Cardiac muscle cell (in vitro differentiated cells and primary cell): ENCODE measurements around the gene ASS1. TPM values are rescaled to one million over a fixed set of nuclear protein-coding genes. Genes with fewer than 3 reads are reported as not detected.

Experiments used
- DNase-seq, 2 donors: peaks; one replicate each; pipeline versions ENCODE4 v3.0.0 to v3.0.0-alpha.2; 2010 to 2017; ENCODE audit warnings: low read depth in 1 of 2, low spot score in 1 of 2
- H3K27ac ChIP-seq: fragments of 200-600 bp; sonication (generic); 2 replicates; pipeline ENCODE4 v1.5.1; 2016
- H3K27me3 ChIP-seq: fragments of 200-600 bp; sonication (generic); 2 replicates; pipeline ENCODE4 v1.6.0; 2016; ENCODE audit warnings: control low read depth
- H3K36me3 ChIP-seq: fragments of 200-600 bp; sonication (generic); 2 replicates; pipeline ENCODE4 v1.5.1; 2016; ENCODE audit warnings: control low read depth
- H3K4me1 ChIP-seq: fragments of 200-600 bp; sonication (generic); 2 replicates; pipeline ENCODE4 v1.8.1; 2017; ENCODE audit warnings: low read depth, mild to moderate bottlenecking, mixed run types
- H3K4me3 ChIP-seq: fragments of 200-600 bp; sonication (generic); 2 replicates; pipeline ENCODE4 v1.5.1; 2016; ENCODE audit warnings: mild to moderate bottlenecking
- H3K9me3 ChIP-seq: fragments of 200-600 bp; sonication (generic); 2 replicates; pipeline ENCODE4 v1.5.1; 2017; ENCODE audit warnings: low read depth, mild to moderate bottlenecking, control low read depth
- polyA plus RNA-seq: library from polyadenylated mRNA; unstranded; fragments of >200 nt; fragmentation: Nextera tagmentation; extraction: Ambion mirVana; gene quantifications from 2 replicates; pipeline ENCODE4 v1.2.1, GENCODE V29; 2016
- total RNA-seq: library from RNA; depleted of rRNA; stranded (reverse); fragments of >200 nt; gene quantifications from 2 replicates; pipeline ENCODE4 v1.2.3, GENCODE V29; 2016
- TF ChIP-seq, protein P1 (sequence below): IDR thresholded peaks from 2 replicates; pipeline ENCODE4 v1.5.1; 2012; ENCODE audit warnings: low read depth, mild to moderate bottlenecking, low read length

Gene ASS1
- total and polyA plus RNA-seq, 2 experiments from 2014 or later: 59.3 to 83.8 TPM

DNA sequence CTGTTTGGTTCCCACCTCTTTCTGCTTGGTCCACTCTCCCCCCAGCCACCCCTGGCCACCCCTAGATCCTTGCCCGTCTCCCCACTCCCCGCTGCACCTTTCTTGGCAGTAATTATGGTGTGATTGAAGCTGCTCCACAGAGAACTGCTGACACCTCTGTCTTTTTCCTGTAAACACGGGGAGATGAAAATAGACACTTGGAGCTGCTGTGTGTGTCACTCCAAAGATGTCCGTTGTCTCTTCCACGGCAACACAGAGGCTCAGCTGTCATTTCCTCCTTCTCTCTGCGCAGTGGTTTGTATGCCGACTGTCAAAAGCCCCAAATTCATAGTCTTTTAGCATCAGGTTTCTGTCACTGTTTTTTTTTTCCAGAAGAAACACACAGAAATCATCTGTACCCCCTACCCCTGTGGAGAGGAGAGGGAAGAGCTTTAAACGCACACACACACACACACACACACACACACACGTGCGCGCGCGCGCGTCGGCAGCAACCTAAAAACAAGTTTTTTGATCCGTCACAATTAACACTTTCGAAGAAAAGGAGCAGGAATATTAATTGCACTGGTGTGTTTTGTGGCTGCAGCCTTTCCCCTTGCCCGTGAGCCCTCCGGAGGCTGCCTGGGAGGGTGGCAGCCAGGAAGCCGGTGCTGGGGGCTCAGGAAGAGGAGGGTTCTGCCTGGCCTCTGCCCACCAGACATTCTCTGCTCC lies 39.8 kb downstream of the ASS1 start:
- no peak overlapping the region for H3K27ac ChIP-seq
- H3K36me3 ChIP-seq: no peaks in the 10 kb centered on the region
- H3K4me3 ChIP-seq: no peak overlapping the region
- TF ChIP-seq, protein P1, sequence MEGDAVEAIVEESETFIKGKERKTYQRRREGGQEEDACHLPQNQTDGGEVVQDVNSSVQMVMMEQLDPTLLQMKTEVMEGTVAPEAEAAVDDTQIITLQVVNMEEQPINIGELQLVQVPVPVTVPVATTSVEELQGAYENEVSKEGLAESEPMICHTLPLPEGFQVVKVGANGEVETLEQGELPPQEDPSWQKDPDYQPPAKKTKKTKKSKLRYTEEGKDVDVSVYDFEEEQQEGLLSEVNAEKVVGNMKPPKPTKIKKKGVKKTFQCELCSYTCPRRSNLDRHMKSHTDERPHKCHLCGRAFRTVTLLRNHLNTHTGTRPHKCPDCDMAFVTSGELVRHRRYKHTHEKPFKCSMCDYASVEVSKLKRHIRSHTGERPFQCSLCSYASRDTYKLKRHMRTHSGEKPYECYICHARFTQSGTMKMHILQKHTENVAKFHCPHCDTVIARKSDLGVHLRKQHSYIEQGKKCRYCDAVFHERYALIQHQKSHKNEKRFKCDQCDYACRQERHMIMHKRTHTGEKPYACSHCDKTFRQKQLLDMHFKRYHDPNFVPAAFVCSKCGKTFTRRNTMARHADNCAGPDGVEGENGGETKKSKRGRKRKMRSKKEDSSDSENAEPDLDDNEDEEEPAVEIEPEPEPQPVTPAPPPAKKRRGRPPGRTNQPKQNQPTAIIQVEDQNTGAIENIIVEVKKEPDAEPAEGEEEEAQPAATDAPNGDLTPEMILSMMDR: no peak
- peaks cover 8% of the 10 kb centered on the region for H3K4me1 ChIP-seq
- no peaks in the 10 kb centered on the region for H3K27me3 ChIP-seq
- DNase-seq: no peak
- no peaks in the 10 kb centered on the region for H3K9me3 ChIP-seq

GRCh38 chr9:130486103-130486502 lies 41.3 kb downstream of the ASS1 start:
- TF ChIP-seq, protein P1: no peak
- DNase-seq: no peak
- Histone ChIP-seq H3K4me3 (no peak overlapping the region), H3K9me3 (no peaks in the 10 kb centered on the region), H3K36me3 (no peaks in the 10 kb centered on the region), H3K27ac (no peak overlapping the region), H3K4me1 (peaks cover 8% of the 10 kb centered on the region), H3K27me3 (no peaks in the 10 kb centered on the region)

GRCh38 chr9:130487500-130487899 lies 42.7 kb downstream of the ASS1 start:
- Histone ChIP-seq H3K4me3 (no peak overlapping the region), H3K36me3 (no peaks in the 10 kb centered on the region), H3K9me3 (no peaks in the 10 kb centered on the region), H3K4me1 (peaks cover 6% of the 10 kb centered on the region), H3K27ac (no peak overlapping the region), H3K27me3 (no peaks in the 10 kb centered on the region)
- DNase-seq: no peak
- TF ChIP-seq, protein P1: no peak

GRCh38 chr9:130488621-130489330 lies 44.0 kb downstream of the ASS1 start:
- no peak for DNase-seq
- TF ChIP-seq, protein P1: no peak
- no peaks in the 10 kb centered on the region for H3K36me3 ChIP-seq
- no peaks in the 10 kb centered on the region for H3K9me3 ChIP-seq
- H3K27ac ChIP-seq: no peak overlapping the region
- H3K27me3 ChIP-seq: no peaks in the 10 kb centered on the region
- H3K4me1 ChIP-seq: no peaks in the 10 kb centered on the region
- H3K4me3 ChIP-seq: no peak overlapping the region

DNA sequence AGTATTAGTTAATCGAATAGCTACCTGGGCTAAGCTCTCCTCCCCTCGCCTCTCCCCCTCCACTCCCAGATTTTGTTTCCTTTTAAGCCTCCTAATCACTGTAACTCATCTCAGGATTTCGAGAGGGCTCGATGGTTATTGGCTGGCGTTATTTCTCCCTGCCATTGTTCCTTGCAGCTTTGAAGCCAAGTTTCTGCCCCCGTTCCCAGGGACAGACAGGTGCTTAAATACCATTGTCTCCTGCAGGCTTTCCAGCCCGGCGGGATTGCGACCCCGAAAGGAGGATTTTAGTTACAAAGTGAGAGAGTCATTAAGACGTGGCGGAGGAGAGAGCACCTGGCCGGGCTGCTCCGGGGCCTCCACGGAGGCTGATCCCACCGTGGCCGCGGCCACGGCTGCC lies 46.2 kb downstream of the ASS1 start:
- TF ChIP-seq, protein P1: no peak
- Histone ChIP-seq H3K9me3 (no peaks in the 10 kb centered on the region), H3K36me3 (no peaks in the 10 kb centered on the region), H3K27me3 (no peaks in the 10 kb centered on the region), H3K4me3 (no peak overlapping the region), H3K27ac (no peak overlapping the region), H3K4me1 (no peaks in the 10 kb centered on the region)
- no peak for DNase-seq
